ENCODE measurements around the gene WDSUB1. TPM values are rescaled to one million over a fixed set of nuclear protein-coding genes. Genes with fewer than 3 reads are reported as not detected.

The WDSUB1 gene
- total RNA-seq, 3 donors from 2014 or later (not counting 1 experiment from before 2014, with no cell fraction given) = 13.7 to 21.2 (median 14.9) TPM

GRCh38 chr2:159252905-159253304 is 33.6 kb downstream of the WDSUB1 start:
- Histone ChIP-seq H3K4me3 (ENCODE audit: low read length) (no peak overlapping the region), H3K9me3 (ENCODE audit: control insufficient read depth, insufficient read depth, low read length) (no peaks in the 10 kb centered on the region), H3K27ac (ENCODE audit: low read length) (no peak overlapping the region), H3K4me1 (ENCODE audit: control insufficient read depth, insufficient read depth, low read length) (peaks cover 8% of the 10 kb centered on the region), H3K36me3 (ENCODE audit: control insufficient read depth, insufficient read depth, low read length) (peaks cover 15% of the 10 kb centered on the region), H3K27me3 (ENCODE audit: control insufficient read depth, insufficient read depth, low read length) (no peaks in the 10 kb centered on the region)
- TF ChIP-seq, protein P1, sequence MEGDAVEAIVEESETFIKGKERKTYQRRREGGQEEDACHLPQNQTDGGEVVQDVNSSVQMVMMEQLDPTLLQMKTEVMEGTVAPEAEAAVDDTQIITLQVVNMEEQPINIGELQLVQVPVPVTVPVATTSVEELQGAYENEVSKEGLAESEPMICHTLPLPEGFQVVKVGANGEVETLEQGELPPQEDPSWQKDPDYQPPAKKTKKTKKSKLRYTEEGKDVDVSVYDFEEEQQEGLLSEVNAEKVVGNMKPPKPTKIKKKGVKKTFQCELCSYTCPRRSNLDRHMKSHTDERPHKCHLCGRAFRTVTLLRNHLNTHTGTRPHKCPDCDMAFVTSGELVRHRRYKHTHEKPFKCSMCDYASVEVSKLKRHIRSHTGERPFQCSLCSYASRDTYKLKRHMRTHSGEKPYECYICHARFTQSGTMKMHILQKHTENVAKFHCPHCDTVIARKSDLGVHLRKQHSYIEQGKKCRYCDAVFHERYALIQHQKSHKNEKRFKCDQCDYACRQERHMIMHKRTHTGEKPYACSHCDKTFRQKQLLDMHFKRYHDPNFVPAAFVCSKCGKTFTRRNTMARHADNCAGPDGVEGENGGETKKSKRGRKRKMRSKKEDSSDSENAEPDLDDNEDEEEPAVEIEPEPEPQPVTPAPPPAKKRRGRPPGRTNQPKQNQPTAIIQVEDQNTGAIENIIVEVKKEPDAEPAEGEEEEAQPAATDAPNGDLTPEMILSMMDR (IDR thresholded peaks at IDR 0.05) = no peak
- ATAC-seq (no peak), DNase-seq (no peak)
- Mint-ChIP-seq H3K27ac (no peak overlapping the region), H3K27me3 (ENCODE audit: low read depth in 2 of 2) (no peaks in the 10 kb centered on the region), H3K36me3 (no peaks in the 10 kb centered on the region), H3K4me1 (peaks cover 12 to 14% of the 10 kb centered on the region in 2 donors), H3K4me3 (no peak overlapping the region), H3K9me3 (no peaks in the 10 kb centered on the region)
- intact Hi-C loops (cut with micrococcal nuclease) = no loop called here
- no CpG with 5 or more reads among the region's 4 CpGs for WGBS (ENCODE audit: insufficient coverage)

DNA sequence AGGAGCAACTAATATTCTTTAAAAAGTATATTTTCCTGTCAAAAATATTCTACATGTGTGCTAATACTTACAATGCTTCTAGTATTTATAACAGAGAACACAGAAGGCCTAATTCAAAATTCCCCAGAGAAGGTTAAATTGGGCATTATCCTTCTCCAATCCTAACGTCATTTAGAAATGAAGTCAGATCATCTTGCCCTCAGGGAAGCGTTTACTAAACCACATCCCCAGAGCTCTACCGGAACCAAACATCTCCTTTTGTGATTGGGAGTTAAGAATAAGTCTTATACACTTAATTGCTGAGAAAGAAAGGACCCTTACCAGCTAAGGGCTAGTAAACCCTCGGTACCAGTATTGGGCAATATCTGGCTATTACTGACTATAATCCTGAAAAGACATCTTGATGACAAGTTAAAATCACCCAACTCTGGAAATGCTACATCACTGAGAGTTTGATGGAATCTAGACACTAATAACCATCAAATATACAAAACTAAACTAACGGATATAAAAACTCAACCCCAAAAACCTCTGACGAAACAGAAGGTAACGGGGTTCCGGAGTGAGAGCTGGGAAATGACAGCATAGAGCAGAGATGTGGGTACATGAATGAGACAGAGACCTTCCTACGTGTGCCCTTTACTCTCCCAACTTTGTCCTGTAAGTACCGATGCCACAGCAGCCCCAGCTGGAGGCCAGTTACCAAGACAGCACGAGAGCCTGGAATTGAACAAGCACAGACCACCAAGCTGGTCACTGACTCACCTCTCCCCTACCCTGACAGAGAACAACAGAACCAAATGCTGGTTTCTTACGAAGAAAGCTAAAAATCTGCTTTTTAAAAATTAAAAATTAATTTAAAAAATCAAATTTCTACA is 35.0 kb downstream of the WDSUB1 start:
- Mint-ChIP-seq H3K36me3 (no peaks in the 10 kb centered on the region), H3K4me3 (no peak overlapping the region), H3K27me3 (ENCODE audit: low read depth in 2 of 2) (no peaks in the 10 kb centered on the region), H3K9me3 (no peaks in the 10 kb centered on the region), H3K4me1 (peaks cover 12 to 14% of the 10 kb centered on the region in 2 donors), H3K27ac (peak overlapping the region in 1 of 2 donors; percentile 3)
- Histone ChIP-seq H3K4me3 (ENCODE audit: low read length) (no peak overlapping the region), H3K36me3 (ENCODE audit: control insufficient read depth, insufficient read depth, low read length) (peaks cover 21% of the 10 kb centered on the region), H3K27me3 (ENCODE audit: control insufficient read depth, insufficient read depth, low read length) (no peaks in the 10 kb centered on the region), H3K9me3 (ENCODE audit: control insufficient read depth, insufficient read depth, low read length) (no peaks in the 10 kb centered on the region), H3K27ac (ENCODE audit: low read length) (no peak overlapping the region), H3K4me1 (ENCODE audit: control insufficient read depth, insufficient read depth, low read length) (peaks cover 8% of the 10 kb centered on the region)
- 95% methylated on average over 8 of the region's 12 CpGs for WGBS (ENCODE audit: insufficient coverage)
- TF ChIP-seq, protein P1 (IDR thresholded peaks at IDR 0.05) = no peak
- DNase-seq (no peak), ATAC-seq (no peak)
- intact Hi-C loops (cut with micrococcal nuclease) = no loop called here

DNA sequence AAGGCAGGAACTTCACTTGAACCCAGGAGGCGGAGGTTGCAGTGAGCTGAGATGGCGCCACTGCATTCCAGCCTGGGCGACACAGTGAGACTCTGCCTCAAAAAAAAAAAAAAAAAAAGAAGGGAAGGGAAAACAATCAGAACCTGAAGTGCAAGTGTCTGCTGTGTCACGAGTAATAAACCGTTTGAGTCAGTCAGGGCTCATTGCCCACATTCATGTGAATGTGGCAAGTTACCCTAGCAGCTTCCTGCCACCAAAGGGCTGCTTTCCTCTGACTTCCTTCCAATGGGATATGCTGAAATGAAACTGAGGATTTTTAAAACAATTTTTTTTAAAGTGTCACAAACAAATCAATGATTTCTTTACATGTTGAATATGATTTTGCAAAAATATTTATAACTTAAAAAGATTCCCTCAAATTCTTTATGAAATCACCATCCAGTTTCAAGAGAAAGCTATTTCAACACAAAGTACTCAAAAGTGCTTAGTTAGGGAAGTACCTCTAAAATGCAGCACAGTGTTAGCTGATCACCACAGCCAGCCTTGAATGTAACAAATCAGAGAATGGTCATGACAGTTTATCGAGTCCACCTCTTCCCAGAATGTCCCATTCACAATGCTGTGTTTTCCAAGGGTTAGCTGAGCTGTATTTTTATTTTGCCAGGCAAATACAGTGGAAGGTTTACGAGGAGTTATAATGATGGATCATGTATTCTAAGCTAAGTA is 36.4 kb downstream of the WDSUB1 start:
- DNase-seq (peak in 1 of 2 donors; percentile 12), ATAC-seq (peak; percentile 57 to 66 (median 59))
- Mint-ChIP-seq H3K36me3 (peaks cover 8% of the 10 kb centered on the region), H3K4me1 (peaks cover 12 to 14% of the 10 kb centered on the region in 2 donors), H3K4me3 (no peak overlapping the region), H3K9me3 (peaks cover 0 to 3% of the 10 kb centered on the region in 2 donors), H3K27me3 (ENCODE audit: low read depth in 2 of 2) (no peaks in the 10 kb centered on the region), H3K27ac (peak overlapping the region; percentile 3 to 71)
- no peaks in the 10 kb centered on the region for H3K9me3 ChIP-seq (ENCODE audit: control insufficient read depth, insufficient read depth, low read length)
- WGBS (ENCODE audit: insufficient coverage) = 43% methylated on average over 7 of the region's 7 CpGs
- H3K27me3 ChIP-seq (ENCODE audit: control insufficient read depth, insufficient read depth, low read length) = no peaks in the 10 kb centered on the region
- peaks cover 16% of the 10 kb centered on the region for H3K36me3 ChIP-seq (ENCODE audit: control insufficient read depth, insufficient read depth, low read length)
- intact Hi-C loops (cut with micrococcal nuclease) = no loop called here
- no peak overlapping the region for H3K27ac ChIP-seq (ENCODE audit: low read length)
- TF ChIP-seq, protein P1 (IDR thresholded peaks at IDR 0.05) = no peak
- H3K4me1 ChIP-seq (ENCODE audit: control insufficient read depth, insufficient read depth, low read length) = peaks cover 8% of the 10 kb centered on the region
- no peak overlapping the region for H3K4me3 ChIP-seq (ENCODE audit: low read length)

All from natural killer cell (primary cell).